HCT116 (cell line): ENCODE data around the gene GUCA2A. TPM values are rescaled to one million over a fixed set of nuclear protein-coding genes. Genes with fewer than 3 reads are reported as not detected.

Experiments used
- ATAC-seq: fragments of 200-7000 bp; cut with Tn5 transposase; 2 replicates; pipeline ENCODE4 v1.9.1; 2020; ENCODE audit warnings: mild to moderate bottlenecking, moderate library complexity
- BruUV-seq: library from RNA; stranded (reverse); fragments of 400-500 nt; replicated peaks from 2 replicates; lab custom pipeline; 2021; lab: Mats Ljungman, UMichigan
- CTCF ChIA-PET: fragments of 300-600 bp; sonication (Branson Sonifier 250); formaldehyde crosslinking; loops from one replicate; lab custom pipeline; 2021; ENCODE audit warnings: antibody characterized with exemption; lab: Charles Lee
- POLR2A ChIA-PET: fragments of 300-600, 350-600 bp; sonication (Branson Sonifier 250); formaldehyde crosslinking; loops from one replicate; lab custom pipeline; 2021; ENCODE audit warnings: antibody characterized with exemption; lab: Charles Lee
- RAD21 ChIA-PET, 2 experiments: fragments of 300-600 bp; sonication (Branson Sonifier 250); formaldehyde crosslinking; loops; one replicate each; lab custom pipeline; 2023; ENCODE audit warnings: low total read pairs in 2 of 2; ENCODE audit not compliant: uncharacterized antibody in 2 of 2, unreplicated experiment in 2 of 2, low non-redundant PET in 1 of 2; lab: Charles Lee
- DNase-seq: peaks from one replicate; pipeline ENCODE4 v3.0.0-alpha.2; 2010; ENCODE audit warnings: low read depth, low spot score
- H2AFZ ChIP-seq: fragments of 200-600 bp; shearing (Covaris generic), sonication (generic); 2 replicates; pipeline ENCODE4 v1.6.1; 2017; ENCODE audit warnings: low read depth, mixed run types, mixed read lengths, antibody characterized with exemption, low read length; ENCODE audit not compliant: poor library complexity, severe bottlenecking
- H3K27ac ChIP-seq: 2 replicates; pipeline ENCODE4 v1.5.1; 2012; ENCODE audit warnings: low read depth, low read length
- H3K27me3 ChIP-seq: fragments of 200-600 bp; sonication (generic); 2 replicates; pipeline ENCODE4 v1.6.1; 2016; ENCODE audit warnings: mixed run types, low read length, mixed read lengths; ENCODE audit not compliant: insufficient read depth
- H3K36me3 ChIP-seq, 2 experiments: fragments of 200-500 bp in 1 of 2; fragments of 200-600 bp in 1 of 2; sonication (Bioruptor generic) in 1 of 2; sonication (generic) in 1 of 2; 2 replicates each; pipeline versions ENCODE4 v1.5.1 to v1.6.1; 2014 to 2016; ENCODE audit warnings: low read length in 2 of 2, inconsistent platforms in 1 of 2, mixed read lengths in 1 of 2, mixed run types in 1 of 2; ENCODE audit not compliant: insufficient read depth in 2 of 2, control insufficient read depth in 1 of 2
- H3K4me1 ChIP-seq, 2 experiments: fragments of 200-600 bp in 1 of 2; sonication (generic) in 1 of 2; 2 replicates each; pipeline versions ENCODE4 v1.5.1 to v1.6.1; 2012 to 2017; ENCODE audit warnings: low read length in 2 of 2, inconsistent platforms in 1 of 2, mild to moderate bottlenecking in 1 of 2, mixed read lengths in 1 of 2, mixed run types in 1 of 2, moderate library complexity in 1 of 2; ENCODE audit not compliant: insufficient read depth in 2 of 2, control insufficient read depth in 1 of 2
- H3K4me2 ChIP-seq: fragments of 200-600 bp; sonication (generic); 2 replicates; pipeline ENCODE4 v1.6.1; 2017; ENCODE audit warnings: mixed run types, low read length, mixed read lengths
- H3K4me3 ChIP-seq, 2 experiments: fragments of 200-600 bp in 1 of 2; sonication (generic) in 1 of 2; replicated peaks in 1 of 2; 2 replicates each; pipeline ENCODE4 v1.5.1; 2011 to 2016; ENCODE audit warnings: low read length in 2 of 2, control low read depth in 1 of 2, low read depth in 1 of 2, mild to moderate bottlenecking in 1 of 2, mixed read lengths in 1 of 2, mixed run types in 1 of 2
- H3K79me2 ChIP-seq: fragments of 200-600 bp; sonication (generic); 2 replicates; pipeline ENCODE4 v1.6.1; 2017; ENCODE audit warnings: mild to moderate bottlenecking, mixed run types, low read length, moderate library complexity, mixed read lengths; ENCODE audit not compliant: insufficient read depth
- H3K9ac ChIP-seq: fragments of 200-600 bp; sonication (generic); 2 replicates; pipeline ENCODE4 v1.6.1; 2016; ENCODE audit warnings: low read length, mixed read lengths
- H3K9me2 ChIP-seq: fragments of 200-600 bp; sonication (generic), shearing (Covaris generic); 2 replicates; pipeline ENCODE4 v1.6.1; 2017; ENCODE audit warnings: mixed run types, mild to moderate bottlenecking, moderate library complexity; ENCODE audit not compliant: insufficient read depth
- H3K9me3 ChIP-seq, 2 experiments: fragments of 200-500 bp in 1 of 2; fragments of 200-600 bp in 1 of 2; sonication (Bioruptor generic) in 1 of 2; sonication (generic) in 1 of 2; 2 replicates each; pipeline ENCODE4 v1.6.1; 2014 to 2017; ENCODE audit warnings: low read length in 2 of 2, mixed read lengths in 2 of 2, inconsistent platforms in 1 of 2, low read depth in 1 of 2, mild to moderate bottlenecking in 1 of 2, mixed run types in 1 of 2, moderate library complexity in 1 of 2; ENCODE audit not compliant: control insufficient read depth in 1 of 2, insufficient read depth in 1 of 2
- H4K20me1 ChIP-seq: fragments of 200-600 bp; sonication (generic), shearing (Covaris generic); 2 replicates; pipeline ENCODE4 v1.6.1; 2017; ENCODE audit warnings: mixed run types, mild to moderate bottlenecking, moderate library complexity; ENCODE audit not compliant: insufficient read depth
- CBX3 ChIP-seq: IDR thresholded peaks from 2 replicates; pipeline ENCODE4 v1.6.1; 2012; ENCODE audit warnings: low read depth
- EGR1 ChIP-seq: IDR thresholded peaks from 2 replicates; pipeline ENCODE4 v1.6.1; 2012; ENCODE audit warnings: low read depth
- ELF1 ChIP-seq: IDR thresholded peaks from 2 replicates; pipeline ENCODE4 v1.6.1; 2012; ENCODE audit warnings: low read depth, borderline replicate concordance
- EZH2 ChIP-seq: fragments of 200-600 bp; sonication (generic); IDR thresholded peaks from 2 replicates; pipeline ENCODE4 v1.6.1; 2017; ENCODE audit warnings: antibody characterized with exemption, mixed run types
- EZH2phosphoT487 ChIP-seq: fragments of 200-600 bp; IDR thresholded peaks from 2 replicates; pipeline ENCODE4 v1.6.1; 2018; ENCODE audit warnings: antibody characterized with exemption, borderline replicate concordance
- FOSL1 ChIP-seq: IDR thresholded peaks from 2 replicates; pipeline ENCODE4 v1.6.1; 2012; ENCODE audit warnings: low read depth
- POLR2A ChIP-seq: IDR thresholded peaks from 2 replicates; pipeline ENCODE4 v1.7.0; 2011; ENCODE audit warnings: borderline replicate concordance; ENCODE audit not compliant: insufficient read depth, insufficient read length; ENCODE audit errors: extremely low read depth
- RAD21 ChIP-seq: IDR thresholded peaks from 2 replicates; pipeline ENCODE4 v1.6.1; 2012; ENCODE audit warnings: low read depth, mild to moderate bottlenecking
- SP1 ChIP-seq: IDR thresholded peaks from 2 replicates; pipeline ENCODE4 v1.6.1; 2012; ENCODE audit warnings: low read depth
- SRF ChIP-seq: IDR thresholded peaks from 2 replicates; pipeline ENCODE4 v1.6.1; 2012; ENCODE audit warnings: low read depth
- TCF7L2 ChIP-seq: IDR thresholded peaks from 2 replicates; pipeline ENCODE4 v1.7.0; 2011; ENCODE audit warnings: borderline replicate concordance, inconsistent platforms; ENCODE audit not compliant: insufficient read depth, insufficient read length; ENCODE audit errors: extremely low read depth
- YY1 ChIP-seq: IDR thresholded peaks from 2 replicates; pipeline ENCODE4 v1.6.1; 2011; ENCODE audit warnings: low read length, low read depth, moderate library complexity, mild to moderate bottlenecking; ENCODE audit not compliant: insufficient replicate concordance; ENCODE audit errors: extremely low read depth
- ZFX ChIP-seq: fragments of 450-650 bp; IDR thresholded peaks from 2 replicates; pipeline ENCODE4 v1.6.1; 2017
- ZNF274 ChIP-seq: fragments of 200-500 bp; sonication (Bioruptor generic); IDR thresholded peaks from 2 replicates; pipeline ENCODE4 v1.6.1; 2014; ENCODE audit warnings: mild to moderate bottlenecking, low read depth, low read length, inconsistent platforms
- intact Hi-C: fragments of 100-400 bp; cut with micrococcal nuclease; formaldehyde crosslinking; loops from 2 replicates; pipeline ENCODE4 v1.10.0; 2022
- total RNA-seq: library from RNA; stranded (reverse); gene quantifications from one replicate; pipeline ENCODE4 v1.2.1, GENCODE V29; 2021; ENCODE audit not compliant: unreplicated experiment
- TF ChIP-seq, protein P1 (sequence below): IDR thresholded peaks from 2 replicates; pipeline ENCODE4 v1.6.1; 2012
- TF ChIP-seq, protein P2 (sequence below): IDR thresholded peaks from 2 replicates; pipeline ENCODE4 v1.6.1; 2012; ENCODE audit warnings: low read depth

Gene GUCA2A
- total RNA-seq, 1 experiment from 2014 or later, result not detected

DNA sequence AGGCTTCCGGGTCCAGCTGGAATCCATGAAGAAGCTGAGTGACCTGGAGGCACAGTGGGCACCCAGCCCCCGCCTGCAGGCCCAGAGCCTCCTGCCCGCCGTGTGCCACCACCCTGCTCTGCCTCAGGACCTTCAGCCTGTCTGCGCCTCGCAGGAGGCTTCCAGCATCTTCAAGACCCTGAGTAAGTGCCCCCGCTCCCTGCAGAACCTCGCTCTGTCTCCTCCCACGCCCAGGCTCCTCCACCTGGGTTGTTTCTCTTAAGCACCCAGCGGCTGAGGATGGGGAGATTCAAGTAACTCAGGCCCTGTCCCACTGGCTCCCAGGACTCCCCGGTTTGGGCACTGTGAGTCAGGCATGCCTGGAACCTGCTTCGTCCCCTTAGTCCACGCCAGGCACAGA lies 9.9 kb downstream of the GUCA2A start:
- BruUV-seq, result no TSS peak
- Histone ChIP-seq H3K4me2 (no peak overlapping the region), H2AFZ (no peak overlapping the region), H3K27me3 (no peaks in the 10 kb centered on the region), H3K79me2 (no peaks in the 10 kb centered on the region), H3K9me2 (no peaks in the 10 kb centered on the region), H4K20me1 (no peaks in the 10 kb centered on the region), H3K27ac (no peak overlapping the region), H3K9me3 (no peaks in the 10 kb centered on the region), H3K4me3 (no peak overlapping the region), H3K9ac (no peak overlapping the region), H3K4me1 (no peaks in the 10 kb centered on the region), H3K36me3 (no peaks in the 10 kb centered on the region)
- no peak for DNase-seq
- CTCF ChIA-PET, result no interaction called here
- intact Hi-C loops, result no loop called here
- TF ChIP-seq ZFX (no peak), SP1 (no peak), YY1 (no peak), TCF7L2 (no peak), EZH2 (no peak), POLR2A (no peak), RAD21 (no peak), EZH2phosphoT487 (no peak)
- POLR2A ChIA-PET, result no interaction called here
- RAD21 ChIA-PET, result no interaction called here
- ATAC-seq, result no peak

DNA sequence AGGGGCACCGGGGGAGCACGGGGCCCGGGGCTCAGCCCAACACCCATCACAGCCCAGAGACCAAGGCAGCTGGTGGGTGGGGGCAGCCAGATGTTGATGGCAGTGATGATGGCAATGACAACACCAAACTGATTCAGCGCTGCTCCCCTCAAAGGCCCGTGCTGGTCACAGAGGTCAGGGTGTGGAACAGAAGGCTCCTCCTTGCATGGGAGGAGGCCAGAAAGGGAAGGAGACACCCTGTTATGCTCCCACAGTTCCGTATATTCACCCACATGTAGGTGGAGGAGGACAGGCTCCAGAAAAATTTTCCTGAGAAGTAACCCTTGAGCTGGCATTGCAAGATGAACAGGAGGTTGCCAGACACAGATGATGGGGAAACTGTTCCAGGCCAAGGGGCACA lies 10.9 kb downstream of the GUCA2A start:
- Histone ChIP-seq H3K9me3 (no peaks in the 10 kb centered on the region), H3K4me3 (no peak overlapping the region), H3K9me2 (no peaks in the 10 kb centered on the region), H3K4me1 (no peaks in the 10 kb centered on the region), H3K27me3 (no peaks in the 10 kb centered on the region), H3K27ac (no peak overlapping the region), H3K36me3 (no peaks in the 10 kb centered on the region), H3K9ac (no peak overlapping the region), H3K4me2 (no peak overlapping the region), H2AFZ (no peak overlapping the region), H4K20me1 (no peaks in the 10 kb centered on the region), H3K79me2 (no peaks in the 10 kb centered on the region)
- TF ChIP-seq FOSL1, result no peak
- no peak for TF ChIP-seq ZNF274
- TF ChIP-seq, protein P1, sequence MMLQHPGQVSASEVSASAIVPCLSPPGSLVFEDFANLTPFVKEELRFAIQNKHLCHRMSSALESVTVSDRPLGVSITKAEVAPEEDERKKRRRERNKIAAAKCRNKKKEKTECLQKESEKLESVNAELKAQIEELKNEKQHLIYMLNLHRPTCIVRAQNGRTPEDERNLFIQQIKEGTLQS, result no peak
- TF ChIP-seq EZH2, result no peak
- no peak for TF ChIP-seq EGR1
- no peak for TF ChIP-seq ELF1
- no peak for TF ChIP-seq ZFX
- TF ChIP-seq, protein P2, sequence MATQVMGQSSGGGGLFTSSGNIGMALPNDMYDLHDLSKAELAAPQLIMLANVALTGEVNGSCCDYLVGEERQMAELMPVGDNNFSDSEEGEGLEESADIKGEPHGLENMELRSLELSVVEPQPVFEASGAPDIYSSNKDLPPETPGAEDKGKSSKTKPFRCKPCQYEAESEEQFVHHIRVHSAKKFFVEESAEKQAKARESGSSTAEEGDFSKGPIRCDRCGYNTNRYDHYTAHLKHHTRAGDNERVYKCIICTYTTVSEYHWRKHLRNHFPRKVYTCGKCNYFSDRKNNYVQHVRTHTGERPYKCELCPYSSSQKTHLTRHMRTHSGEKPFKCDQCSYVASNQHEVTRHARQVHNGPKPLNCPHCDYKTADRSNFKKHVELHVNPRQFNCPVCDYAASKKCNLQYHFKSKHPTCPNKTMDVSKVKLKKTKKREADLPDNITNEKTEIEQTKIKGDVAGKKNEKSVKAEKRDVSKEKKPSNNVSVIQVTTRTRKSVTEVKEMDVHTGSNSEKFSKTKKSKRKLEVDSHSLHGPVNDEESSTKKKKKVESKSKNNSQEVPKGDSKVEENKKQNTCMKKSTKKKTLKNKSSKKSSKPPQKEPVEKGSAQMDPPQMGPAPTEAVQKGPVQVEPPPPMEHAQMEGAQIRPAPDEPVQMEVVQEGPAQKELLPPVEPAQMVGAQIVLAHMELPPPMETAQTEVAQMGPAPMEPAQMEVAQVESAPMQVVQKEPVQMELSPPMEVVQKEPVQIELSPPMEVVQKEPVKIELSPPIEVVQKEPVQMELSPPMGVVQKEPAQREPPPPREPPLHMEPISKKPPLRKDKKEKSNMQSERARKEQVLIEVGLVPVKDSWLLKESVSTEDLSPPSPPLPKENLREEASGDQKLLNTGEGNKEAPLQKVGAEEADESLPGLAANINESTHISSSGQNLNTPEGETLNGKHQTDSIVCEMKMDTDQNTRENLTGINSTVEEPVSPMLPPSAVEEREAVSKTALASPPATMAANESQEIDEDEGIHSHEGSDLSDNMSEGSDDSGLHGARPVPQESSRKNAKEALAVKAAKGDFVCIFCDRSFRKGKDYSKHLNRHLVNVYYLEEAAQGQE, result no peak
- no peak for TF ChIP-seq CBX3
- no peak for TF ChIP-seq SRF
- TF ChIP-seq POLR2A, result no peak
- ChIA-PET POLR2A (no interaction called here), RAD21 (no interaction called here), CTCF (no interaction called here)
- intact Hi-C loops, result no loop called here
- no peak for ATAC-seq
- BruUV-seq, result no TSS peak
- no peak for DNase-seq
